HG03432 (cell line): ENCODE measurements around the gene HLA-E.
"Not testable (repeated sequence)": the region's sequence is repeated elsewhere in the genome, so short reads cannot be mapped to it uniquely, and the experiment has no call there.

Experiments used
- ATAC-seq: cut with Tn5 transposase; IDR thresholded peaks from one replicate; pipeline ENCODE4 v1.9.1; 2021; ENCODE audit warnings: mild to moderate bottlenecking, moderate library complexity; ENCODE audit not compliant: unreplicated experiment

Gene HLA-E

GRCh38 chr6:30489081-30490025, at the start of gene HLA-E:
Gene HLA-E, plus strand, starts transcription at chr6:30489509. Its CDS starts 23 bp downstream, at chr6:30489532.
- ATAC-seq, result peak; percentile 80

- ATAC-seq, result no peak
Measured at GRCh38 chr6:30441171-30441570, 48.1 kb upstream of the HLA-E start.

DNA sequence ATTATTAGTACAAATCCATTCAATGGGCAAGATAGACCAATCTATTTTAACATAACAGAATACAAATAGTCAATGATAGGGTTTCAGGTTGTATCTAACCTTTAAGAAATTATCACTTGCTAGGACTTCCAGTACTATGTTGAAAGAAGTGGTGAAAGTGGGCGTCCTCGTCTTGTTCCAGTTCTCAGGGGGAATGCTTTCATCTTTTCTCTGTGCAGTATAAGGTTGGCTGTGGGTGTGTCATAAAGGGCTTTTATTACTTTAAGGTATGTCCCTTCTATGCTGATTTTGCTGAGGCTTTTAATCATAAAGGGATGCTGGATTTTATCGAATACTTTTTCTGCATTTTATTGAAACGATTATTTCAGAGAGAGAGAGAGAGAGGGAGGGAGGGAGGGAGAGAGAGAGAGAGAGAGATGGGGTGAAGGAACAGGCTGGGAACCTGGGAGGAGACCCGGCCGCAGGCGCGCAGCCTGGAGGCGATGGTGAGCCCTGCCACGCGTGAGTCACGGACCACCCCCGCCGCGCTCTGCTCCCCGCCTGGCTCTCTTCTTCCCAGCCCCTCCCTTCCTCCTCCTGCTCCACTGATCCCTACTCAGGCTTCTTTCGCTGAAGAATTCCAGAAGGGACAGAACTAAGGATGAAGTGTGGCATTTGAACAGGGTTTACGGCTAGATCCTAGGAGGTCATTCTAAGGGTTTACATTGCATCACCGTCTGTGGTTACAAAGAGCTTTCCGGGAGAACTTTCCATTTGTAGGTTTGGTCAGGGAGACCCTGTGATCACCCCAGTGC, 45.5 kb upstream of the HLA-E start:
- ATAC-seq, result no peak

- ATAC-seq, result no peak
Measured at GRCh38 chr6:30444451-30444742, 44.9 kb upstream of the HLA-E start.

GRCh38 chr6:30446259-30446658, 43.0 kb upstream of the HLA-E start:
- ATAC-seq, result no peak

GRCh38 chr6:30447237-30447636, 42.1 kb upstream of the HLA-E start:
- no peak for ATAC-seq

DNA sequence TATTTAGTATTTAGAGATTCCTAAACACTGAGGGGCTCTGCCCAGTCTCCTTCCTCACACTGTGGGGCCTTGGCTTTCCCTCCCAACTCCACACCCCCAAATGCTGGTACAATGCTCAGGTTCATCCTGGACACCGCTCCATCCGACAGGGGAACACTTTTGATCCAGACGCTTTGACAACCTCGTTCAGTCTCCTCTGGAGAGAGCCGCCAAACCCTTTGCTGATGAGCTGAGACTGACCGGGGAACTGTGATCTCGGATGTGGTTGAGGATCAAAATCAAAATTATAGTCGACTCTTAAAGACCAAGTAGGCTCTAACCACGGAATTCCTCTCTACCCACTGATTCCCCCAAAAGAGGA, 38.8 kb upstream of the HLA-E start:
- ATAC-seq, result no peak

GRCh38 chr6:30450909-30451841, 38.1 kb upstream of the HLA-E start:
- ATAC-seq, result no peak

- ATAC-seq, result no peak
Measured at GRCh38 chr6:30452736-30453507, 36.4 kb upstream of the HLA-E start.

DNA sequence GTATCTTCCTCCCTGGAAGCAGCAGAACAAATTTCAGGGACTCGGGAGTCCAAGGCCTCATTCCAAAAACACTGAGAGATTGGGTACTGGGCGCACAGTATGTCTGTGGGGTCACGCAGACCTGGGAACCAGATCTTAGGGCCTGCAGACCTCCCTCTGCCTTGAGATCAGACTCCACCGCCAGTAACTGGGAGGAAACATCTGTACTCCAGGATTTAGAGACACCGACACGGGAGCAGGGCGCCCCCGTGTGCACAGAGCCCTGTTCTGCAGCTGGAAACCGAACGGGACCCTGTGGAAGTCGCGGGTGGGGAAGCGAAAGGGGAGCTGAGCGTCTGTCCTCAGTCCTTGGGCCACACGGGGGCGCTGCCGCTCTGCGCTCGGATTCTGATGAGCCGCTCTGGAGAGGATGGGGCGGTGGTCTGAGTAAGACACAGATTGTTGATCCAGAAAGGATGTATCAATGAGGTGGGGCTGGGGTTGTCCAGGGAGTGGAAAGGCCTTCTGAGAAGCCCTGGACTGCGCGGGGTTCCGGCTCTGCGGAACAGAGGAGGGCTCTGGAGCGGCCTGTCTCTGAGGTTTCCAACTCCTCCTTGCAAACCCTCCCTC, 35.7 kb upstream of the HLA-E start:
- ATAC-seq, result peak; percentile 48

- ATAC-seq, result no peak
Measured at GRCh38 chr6:30459145-30459544, 30.2 kb upstream of the HLA-E start.

- no peak for ATAC-seq
Measured at GRCh38 chr6:30461055-30461454, 28.3 kb upstream of the HLA-E start.

DNA sequence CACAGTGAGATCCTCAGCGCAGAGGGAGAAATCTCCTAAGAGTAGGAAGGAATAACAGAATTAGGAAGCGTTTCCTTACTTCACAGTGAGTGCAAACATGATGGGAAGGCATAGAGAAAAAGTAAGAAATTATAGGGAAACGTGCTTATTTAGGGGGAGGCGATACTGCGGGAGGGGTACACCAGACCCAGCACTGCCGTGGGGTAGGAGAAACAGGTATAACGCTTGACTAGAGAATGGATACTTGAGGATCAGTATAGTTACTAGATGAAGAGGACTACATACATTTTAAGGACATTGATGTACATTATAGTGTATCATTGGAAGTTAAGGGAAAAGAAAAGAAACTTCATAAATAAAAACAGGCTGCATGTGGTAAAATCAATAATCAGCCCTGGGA, 26.8 kb upstream of the HLA-E start:
- no peak for ATAC-seq

GRCh38 chr6:30463242-30463641, 26.1 kb upstream of the HLA-E start:
- no peak for ATAC-seq

GRCh38 chr6:30463651-30464618, 25.4 kb upstream of the HLA-E start:
- no peak for ATAC-seq

GRCh38 chr6:30465595-30466306, 23.6 kb upstream of the HLA-E start:
- ATAC-seq, result no peak

- no peak for ATAC-seq
Measured at GRCh38 chr6:30470968-30471367, 18.3 kb upstream of the HLA-E start.

- ATAC-seq, result not testable (repeated sequence)
Measured at GRCh38 chr6:30475116-30475515, 14.2 kb upstream of the HLA-E start.
